OCI-M1 (cell line): ENCODE measurements around the gene PLA2G4E.

Experiments
- DNase-seq: peaks from one replicate; lab custom pipeline; 2025; lab: John Stamatoyannopoulos, UW

The PLA2G4E gene

GRCh38 chr15:41933771-41934170 lies 87.1 kb downstream of the PLA2G4E start:
- no peak for DNase-seq

- DNase-seq, result no peak
Measured at GRCh38 chr15:41933326-41933725, 87.5 kb downstream of the PLA2G4E start.

- no peak for DNase-seq
Measured at GRCh38 chr15:41932511-41933289, 88.1 kb downstream of the PLA2G4E start.

- no peak for DNase-seq
Measured at GRCh38 chr15:41932101-41932500, 88.7 kb downstream of the PLA2G4E start.
